Suppressor macrophage treated with lipopolysaccharide for 4 hours (primary cell): ENCODE results near the gene RAB31.
"Not testable (repeated sequence)": the region's sequence is repeated elsewhere in the genome, so short reads cannot be mapped to it uniquely, and the experiment has no call there.

Experiments used
- DNase-seq: peaks from one replicate; pipeline ENCODE4 v3.0.0-alpha.2; 2020

RAB31 gene

DNA sequence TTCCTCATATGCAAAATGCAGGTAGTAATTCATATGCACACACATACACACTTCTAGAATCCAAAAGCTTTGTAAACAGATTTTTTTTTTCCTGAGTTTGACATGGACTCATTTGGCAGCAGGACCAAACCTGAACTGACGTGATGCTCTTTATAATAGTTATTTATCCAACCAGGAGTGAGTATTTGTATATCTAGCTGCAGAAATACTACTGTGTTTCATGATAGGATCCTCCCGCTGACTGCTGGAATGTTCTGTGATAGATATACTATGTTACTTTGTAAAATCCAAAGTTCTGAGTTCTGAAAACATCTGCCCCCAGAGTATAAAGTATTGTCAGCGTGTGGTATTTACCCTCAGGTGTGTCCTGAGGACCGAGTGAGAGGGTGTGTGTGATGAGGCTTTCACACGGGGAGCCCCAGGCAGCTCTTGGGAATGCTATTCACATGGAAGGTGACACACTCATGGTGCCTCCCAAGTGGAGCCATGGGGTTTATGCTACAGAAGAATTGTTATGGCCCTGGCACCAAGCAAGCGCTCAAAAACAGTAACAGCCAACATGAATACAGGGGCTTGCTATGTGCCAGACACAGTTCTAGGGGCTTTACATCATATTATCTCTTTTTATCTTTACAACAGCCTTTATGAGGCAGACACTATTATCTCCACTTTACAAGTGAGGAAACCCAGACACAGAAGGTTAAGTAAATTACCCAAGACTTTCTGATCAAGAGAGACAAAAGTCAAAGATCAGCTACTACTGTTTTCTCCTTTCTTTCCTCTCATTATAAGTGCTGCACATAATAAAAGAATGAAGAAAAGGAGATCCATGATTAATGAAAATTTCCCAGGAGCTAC is 161.0 kb downstream of the RAB31 start:
- DNase-seq, result no peak

DNA sequence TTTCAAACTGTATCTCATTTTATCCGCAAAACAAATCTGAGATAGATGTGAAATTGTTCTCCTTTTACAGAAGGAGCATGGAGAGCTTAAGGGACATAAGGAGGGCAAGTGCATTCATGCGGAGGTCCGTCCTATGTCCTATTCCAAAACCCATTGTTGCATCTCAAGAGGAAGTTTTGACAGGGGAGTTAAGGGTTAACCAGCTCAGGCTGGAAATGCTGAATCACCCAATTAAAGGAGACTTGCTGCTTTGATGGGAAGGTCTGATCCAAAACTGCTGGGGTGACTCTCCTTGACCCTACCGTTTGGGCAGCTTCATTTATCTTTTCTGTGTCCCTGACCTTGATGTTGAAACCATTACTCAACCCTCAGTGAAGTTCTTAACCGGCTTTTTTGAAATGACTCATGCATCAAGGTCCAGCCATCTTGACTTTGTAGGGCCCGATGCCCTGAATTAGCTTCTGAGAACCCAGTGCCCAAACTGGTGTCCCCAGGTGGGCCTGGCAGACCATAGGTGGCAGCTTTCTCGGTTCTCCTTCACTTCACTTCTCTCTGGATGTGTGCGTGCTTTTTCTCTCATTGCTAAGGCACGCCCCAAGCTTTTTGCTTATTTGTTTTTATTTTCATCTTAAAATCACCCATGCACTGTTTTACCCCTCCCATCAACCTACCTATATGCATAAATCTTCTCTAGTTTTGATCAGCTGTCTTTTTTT is 161.8 kb downstream of the RAB31 start:
- DNase-seq, result peak; percentile 67

DNA sequence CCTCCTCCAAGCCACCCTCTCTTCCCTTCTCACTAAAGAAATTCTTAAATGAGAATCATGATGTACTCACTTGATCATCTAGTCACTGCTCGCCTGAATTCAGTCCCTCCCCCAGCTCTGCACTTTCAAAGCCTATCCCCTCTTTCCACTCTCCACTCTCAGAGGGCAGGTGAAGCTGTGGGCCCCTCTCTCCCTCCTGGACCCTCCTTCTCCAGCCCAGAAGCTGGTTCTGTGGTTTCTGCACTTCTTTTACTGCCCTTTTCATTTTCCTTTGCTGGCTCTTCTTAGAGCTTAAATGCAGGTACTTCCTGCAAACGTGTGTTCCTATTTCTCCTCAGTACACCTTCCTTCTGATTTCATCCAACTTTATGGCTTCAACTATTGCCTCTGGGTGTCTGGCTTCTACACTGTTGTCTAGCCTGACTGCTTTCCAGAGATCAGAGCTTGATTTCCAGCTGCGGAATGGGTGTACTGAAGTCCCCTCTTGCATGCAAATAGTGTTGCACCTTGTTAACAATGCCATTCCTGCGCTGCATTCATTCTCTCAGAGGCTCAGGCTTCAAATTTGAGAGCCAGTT is 162.4 kb downstream of the RAB31 start:
- no peak for DNase-seq

DNA sequence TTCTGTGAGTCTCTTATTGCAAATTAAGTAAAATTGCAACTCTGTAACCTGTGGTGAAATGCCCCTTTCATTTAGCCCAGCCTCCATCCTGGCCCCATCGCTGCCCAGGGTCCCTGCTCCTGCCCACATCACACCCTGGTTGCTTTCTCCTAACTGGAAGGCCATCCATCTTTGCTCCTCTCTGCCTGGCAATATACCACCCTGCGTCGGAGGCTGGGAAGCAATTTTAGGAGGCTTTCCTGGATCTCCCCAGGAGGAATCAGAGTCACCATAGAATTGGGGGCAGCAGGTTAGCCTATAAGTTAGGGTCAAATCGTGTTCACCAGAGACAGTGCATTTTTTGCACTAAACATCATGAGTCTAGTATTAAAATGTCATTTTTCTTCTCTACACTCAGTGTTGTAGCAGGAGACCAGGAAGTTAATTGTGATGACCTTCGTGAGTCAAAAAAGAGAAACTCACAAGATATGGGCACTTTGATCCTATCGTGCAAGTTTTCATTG is 163.2 kb downstream of the RAB31 start:
- DNase-seq, result no peak

DNA sequence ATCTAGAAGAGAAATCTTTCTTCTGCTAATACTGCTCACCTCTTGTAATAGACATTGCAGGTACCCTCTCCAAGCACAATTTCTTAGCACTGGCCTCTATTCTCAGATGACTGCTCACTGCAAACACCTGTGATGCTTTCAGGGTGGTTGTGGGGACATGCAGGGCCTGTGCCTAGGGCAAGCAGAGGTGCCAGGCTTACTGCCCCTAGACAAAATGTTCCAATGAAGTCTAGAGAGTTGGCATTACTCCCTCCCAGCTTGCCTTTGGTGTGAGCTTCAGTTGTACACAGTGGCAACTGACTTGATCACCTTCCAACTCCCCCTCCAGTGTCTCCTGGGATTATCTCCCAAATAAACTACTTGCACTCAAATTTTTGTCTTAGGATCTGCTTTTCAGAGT is 164.7 kb downstream of the RAB31 start:
- no peak for DNase-seq

DNA sequence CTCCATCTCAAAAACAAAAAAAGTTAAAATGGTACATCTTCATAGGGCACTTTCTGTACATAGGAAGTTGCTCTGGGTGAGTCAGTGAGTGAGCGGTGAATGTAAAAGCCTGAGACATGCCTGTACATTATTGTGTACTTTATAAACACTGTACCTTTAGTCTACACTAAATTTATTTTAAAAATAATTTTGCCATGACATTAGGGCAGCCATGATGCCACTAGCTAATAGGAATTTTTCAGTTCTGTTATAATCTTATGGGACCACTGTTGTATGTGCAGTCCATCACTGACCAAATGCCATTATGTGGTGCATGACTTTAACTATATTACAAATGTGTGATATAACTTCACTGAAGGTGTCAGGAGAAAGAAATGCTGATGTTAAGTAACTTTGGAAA is 166.6 kb downstream of the RAB31 start:
- no peak for DNase-seq

DNA sequence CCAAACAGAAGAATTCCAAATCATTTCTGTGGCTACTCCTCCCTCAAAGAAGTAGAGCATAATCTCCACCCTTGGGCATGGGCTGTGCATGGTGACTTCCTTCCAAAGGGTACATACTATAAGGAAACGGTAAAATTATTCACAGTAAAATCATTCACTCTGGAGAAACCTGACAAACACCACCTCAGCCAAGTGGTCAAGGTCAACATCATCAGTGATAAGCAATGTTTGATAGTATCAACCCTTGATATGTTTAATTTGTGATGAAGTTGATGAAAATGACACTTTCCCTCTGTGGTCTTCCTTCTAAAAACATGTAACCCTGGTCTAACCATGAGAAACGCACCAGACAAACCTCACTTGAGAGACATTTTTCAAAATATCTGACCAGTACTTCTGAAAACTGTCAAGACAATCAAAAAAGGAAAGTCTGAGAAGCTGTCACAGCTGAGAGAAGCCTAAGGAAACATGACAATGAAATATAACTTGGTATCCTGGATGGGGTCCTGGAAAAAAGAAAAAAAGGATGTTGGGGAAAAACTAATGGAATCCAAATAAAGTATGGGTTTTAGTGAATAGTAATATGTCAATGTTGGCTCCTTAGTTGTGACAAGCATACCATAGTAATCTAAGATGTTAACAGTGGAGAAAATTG is 168.2 kb downstream of the RAB31 start:
- DNase-seq, result no peak

DNA sequence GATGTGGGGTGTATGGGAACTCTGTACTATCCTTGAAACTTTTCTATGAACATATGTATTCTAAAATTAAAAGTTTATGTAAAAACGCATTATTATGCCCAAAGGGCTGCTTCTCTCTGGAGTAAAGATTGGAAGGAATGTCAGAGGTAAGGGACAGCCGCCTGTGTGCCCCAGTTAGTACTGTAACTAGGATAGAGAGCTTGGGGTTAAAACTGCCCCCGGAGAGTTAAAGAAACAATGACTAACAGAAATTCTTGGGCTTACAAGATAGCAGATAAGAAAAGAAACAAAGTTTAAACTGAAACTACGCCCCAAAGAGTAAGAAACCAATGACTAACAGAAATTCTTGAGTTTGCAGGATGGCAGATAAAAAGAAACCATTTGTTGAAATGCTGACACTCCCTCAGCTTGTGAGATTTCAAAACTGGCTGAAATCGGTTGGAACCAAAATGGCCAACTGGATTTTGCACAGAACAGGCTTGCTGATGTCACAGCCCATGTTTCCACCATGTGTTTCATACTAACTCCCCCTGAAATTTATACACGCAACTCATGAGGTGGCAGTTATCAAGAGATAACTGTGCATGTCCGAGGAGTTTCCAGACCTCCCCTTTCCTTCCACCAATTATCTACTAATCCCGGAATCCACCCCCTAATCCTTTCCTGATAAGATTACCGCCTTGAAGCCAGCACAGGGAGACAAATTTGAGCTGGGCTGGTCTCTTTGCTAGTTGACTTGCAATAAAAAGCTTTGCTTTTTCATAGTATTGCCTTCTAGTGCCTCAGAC is 169.0 kb downstream of the RAB31 start:
- DNase-seq, result peak; percentile 16

DNA sequence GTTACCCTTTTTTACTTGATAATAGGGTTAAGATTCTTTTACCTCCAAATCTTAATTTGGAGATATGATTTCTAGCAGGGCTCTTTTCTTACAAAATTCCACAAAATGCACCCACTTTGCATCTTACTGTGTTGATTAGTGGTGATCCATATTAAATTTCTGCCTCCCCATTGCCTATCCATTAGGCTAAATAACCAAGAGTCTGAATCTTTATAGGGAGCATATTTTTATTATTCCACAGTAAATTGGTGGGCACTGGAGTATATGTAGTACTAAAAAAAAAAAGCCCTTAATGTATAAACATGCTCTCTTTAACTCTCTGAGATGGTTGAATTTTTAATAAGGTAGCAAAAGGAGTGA is 169.5 kb downstream of the RAB31 start:
- DNase-seq, result no peak

DNA sequence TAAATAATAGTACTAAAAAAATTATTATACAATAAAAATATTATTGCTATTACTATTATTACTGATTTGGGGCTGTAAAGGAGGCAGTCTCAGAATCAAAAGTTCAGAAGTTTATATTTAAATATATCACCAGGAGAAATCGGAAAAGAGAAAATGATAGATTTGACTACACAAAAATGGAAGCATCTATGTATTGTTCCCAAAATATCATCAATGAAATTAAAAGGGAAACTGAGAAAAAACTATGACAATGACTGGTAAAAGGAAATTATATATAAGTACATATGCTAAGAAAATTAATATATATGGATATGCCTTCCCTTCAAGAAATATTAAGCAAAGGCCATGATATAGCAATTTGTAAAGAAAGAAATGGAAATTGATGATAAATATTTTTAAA is 170.0 kb downstream of the RAB31 start:
- no peak for DNase-seq

DNA sequence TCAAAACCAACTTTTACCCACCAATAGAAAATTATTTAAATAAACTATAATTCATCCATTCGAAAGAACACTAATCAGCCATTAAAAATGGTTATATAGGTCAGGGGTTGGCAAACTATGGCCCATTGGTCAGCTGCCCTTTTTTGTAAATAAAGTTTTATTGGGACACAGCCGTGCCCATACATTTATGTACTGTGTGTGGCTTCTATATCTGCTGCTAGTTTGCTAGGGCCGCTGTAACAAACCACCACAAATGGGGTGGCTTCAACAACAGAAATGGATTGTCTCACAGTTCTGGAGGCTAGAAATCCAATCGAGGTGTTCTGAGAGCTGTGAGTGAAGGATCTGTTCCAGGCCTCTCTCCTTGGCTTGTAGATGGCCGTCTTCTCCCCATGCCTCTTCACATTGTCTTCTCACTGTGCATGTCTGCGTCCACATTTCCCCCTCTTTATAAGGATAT is 170.7 kb downstream of the RAB31 start:
- DNase-seq, result no peak

DNA sequence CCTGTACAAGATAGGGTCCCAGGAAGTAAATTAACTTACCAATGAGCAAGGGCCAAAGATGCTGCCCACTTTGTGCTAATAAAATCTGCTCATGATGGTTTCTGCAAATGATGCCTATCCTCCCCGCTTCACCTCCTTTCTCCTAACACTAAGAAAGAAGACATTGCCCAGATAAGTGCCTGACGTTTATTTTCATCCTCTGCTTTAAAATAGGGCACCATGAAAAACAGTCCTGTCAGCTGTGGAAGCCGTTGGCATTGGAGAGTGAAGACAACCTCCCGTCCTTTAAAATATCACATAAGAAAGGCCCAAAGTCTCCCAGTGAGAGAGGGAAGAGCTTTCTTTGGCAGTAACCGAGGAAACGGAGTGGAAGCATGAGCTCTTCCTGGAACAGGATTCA is 176.0 kb downstream of the RAB31 start:
- DNase-seq, result no peak

DNA sequence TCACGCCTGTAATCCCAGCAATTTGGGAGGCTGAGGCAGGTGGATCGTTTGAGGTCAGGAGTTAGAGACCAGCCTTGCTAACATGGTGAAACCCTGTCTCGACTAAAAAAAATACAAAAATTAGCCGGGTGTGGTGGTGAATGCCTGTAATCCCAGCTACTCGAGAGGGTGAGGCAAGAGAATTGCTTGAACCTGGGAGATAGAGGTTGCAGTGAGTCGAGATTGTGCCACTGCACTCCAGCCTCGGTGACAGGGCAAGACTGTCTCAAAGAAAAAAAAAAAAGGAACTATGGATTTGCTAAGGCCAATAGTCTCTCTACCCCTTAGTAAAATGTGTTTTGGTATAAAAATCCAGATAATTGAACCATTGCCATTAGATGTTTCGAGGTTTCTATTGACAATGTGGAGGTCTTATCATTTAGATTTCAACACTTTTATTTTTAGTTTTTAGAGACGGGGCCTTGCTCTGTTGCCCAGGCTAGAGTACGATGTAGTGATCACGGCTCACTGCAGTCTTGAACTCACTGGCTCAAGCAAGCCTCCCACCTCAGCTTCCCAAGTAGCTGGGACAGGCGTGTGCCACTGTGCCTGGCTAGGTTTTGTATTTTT is 176.5 kb downstream of the RAB31 start:
- no peak for DNase-seq

DNA sequence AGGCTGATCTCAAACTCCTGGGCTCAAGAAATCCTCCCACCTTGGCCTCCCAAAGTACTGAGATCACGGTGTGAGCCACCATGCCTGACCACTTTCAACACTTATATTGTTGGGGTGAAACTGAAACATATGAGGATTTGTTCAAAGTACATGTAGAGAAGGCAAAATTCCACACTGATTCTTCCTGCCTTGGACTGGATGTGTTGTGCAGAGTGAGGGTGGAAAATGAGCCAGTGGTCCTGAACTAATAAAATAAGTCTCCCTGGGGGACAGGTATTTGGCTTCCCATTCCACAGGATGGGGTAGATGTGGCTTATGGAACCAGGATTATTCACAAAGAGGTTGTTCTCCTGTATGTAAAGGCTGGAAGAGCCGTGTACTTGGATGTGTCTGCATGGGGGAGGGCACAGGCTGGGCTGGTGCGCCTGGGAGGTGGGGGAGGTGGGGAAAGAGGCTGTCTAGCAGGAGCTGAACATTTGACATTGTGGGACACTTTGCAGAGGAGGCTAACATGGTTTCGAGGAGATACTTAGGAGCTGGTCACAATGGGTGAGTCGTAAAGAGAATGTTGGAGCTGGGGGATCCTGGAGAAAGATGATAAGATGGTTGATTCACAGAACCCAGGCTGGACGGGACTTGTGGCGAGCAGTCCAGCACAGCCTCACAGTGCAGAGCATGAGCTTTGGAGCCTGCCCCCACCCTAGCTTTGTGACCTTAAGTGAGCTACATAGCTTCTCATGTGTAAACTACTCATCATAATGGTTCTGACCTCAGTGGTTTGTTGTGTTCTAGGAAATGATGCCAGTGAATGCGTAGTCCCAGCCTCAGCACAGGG is 177.3 kb downstream of the RAB31 start, which contains the start of gene TXNDC2:
Gene TXNDC2 (plus strand): TSS at position 804 of the 835 bp plus-strand sequence. CDS start 708 bp downstream, outside the sequence.
- DNase-seq, result no peak

DNA sequence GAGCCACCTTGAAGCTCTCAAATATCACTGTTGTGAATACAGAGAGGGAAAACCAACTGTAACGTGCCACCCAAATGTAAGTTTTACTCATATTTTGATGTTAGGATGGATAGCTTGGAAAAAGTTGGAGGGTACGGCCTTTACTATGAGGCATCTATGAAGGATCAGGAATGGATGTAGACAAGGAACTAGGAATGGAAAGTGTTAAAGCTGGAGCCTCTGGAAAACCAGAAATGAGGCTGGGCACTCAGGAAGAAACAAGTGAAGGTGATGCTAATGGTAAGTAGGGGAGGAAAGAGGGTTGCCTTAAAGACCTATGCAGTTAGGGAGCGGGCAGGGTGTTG is 177.9 kb downstream of the RAB31 start:
- DNase-seq, result no peak

DNA sequence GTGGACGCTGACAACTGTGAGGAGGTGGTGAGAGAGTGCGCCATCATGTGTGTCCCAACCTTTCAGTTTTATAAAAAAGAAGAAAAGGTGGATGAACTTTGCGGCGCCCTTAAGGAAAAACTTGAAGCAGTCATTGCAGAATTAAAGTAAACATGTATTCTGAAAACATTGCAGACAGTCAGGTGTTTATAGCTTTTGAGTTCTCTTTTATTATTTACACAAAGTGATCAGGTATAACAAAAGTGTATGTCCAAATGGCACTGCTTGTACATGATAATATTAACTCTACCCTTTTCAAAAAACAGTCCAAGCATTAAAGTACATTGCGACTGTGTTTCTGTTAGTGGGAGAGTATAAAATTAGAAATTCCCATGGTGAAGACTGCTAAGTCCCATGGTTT is 179.9 kb downstream of the RAB31 start:
- DNase-seq, result no peak

DNA sequence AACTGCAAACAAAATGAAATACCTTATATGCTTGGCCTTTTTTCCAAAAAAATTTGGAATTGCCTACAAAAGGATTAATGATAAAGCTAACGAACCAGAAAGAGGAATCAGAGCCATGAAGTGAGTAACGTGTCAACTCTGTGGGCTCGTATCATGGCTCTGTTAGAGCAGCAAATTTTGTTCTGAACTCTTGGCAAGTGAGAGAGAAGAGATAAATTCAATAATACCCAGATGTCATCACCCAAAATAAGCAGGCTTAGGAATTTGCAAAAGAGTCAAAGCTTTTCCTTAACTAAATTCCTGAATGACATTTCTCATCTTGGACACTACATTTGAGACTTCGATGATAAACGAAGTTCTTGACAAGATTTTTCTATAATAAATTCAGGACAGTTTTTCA is 182.1 kb downstream of the RAB31 start:
- no peak for DNase-seq

DNA sequence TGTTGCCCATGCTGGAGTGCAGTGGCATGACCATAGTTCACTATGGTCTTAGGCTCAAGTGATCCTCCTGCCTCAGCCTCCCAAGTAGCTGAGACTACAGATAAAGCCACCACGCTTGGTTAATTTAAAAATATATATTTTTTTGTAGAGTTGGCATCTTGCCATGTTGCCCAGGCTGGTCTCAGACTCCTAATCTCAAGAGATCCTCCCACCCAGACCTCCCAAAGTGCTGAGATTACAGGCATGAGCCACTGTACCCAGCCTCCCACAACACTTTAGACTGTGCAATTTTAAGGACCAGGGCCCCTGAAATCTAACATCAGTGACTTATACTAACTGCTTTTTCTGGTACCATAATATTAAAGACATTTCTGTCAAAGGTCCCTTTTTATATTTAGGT is 182.9 kb downstream of the RAB31 start:
- DNase-seq, result no peak

DNA sequence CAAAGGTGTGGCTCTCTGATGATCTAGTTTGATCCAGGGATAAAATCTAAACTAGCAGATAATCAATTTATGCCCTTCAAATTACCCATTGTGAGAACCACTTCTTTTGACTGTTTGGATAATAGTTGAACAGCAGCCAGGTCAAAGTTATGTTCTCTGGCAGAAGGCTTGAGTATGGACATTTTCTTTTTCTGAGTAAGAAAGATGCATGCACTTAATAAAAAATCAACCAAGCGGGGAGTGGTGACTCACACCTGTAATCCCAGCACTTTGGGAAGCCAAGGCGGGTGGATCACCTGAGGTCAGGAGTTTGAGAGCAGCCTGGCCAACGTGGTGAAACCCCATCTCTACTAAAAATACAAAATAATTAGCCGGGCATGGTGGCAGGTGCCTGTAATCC is 183.4 kb downstream of the RAB31 start:
- not testable (repeated sequence) for DNase-seq

DNA sequence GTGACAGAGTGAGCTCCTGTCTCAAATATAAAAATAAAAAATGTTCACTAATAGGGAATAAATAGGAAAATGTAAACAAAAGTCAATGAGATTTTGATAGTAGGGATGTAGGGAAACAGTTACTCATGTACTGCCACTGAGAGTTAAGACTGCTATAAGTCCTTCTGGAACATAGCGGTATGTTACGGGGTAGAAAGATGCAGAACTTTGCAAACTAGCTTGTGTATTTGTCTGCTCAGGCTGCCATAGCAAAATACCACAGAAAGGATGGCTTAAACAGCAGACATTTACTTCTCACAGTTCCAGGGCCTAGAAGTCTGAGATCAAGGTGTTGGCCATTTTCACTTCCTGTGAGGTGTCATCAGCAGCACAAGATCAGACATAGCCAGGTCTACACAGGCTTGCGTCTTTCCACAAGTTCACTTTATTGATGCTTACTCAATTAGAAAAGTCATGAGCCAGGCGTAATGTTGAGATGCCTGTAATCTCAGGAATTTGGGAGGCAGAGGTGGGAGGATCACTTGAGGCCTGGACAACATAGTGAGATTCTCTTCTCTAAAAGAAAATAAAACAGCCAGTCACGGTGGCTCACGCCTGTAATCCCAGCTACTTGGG is 186.5 kb downstream of the RAB31 start:
- no peak for DNase-seq

DNA sequence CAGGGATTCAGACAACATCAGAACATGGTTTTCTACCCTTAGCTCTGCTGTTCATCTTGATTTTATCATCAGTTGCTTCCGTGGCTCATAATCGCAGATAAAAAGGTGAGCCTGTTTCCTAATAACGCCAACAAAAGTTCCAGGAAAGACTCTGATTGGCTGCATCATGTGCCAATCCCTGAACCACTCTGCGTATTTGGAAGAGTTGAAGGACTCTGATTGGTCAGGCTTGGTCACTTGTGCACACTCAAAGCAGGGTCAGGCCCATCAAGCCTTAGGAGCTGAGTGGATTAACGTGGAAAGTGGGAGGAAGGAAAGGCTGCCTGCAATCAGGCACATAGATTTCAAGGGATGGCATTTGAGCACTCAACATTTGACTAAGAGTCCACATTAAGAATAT is 189.0 kb downstream of the RAB31 start:
- no peak for DNase-seq
